H1 (cell line): ENCODE results near the gene C2orf42. TPM values are rescaled to one million over a fixed set of nuclear protein-coding genes. Genes with fewer than 3 reads are reported as not detected.

Experiments
- ATF2 ChIP-seq: IDR thresholded peaks from 2 replicates; pipeline ENCODE4 v1.6.1; 2012; ENCODE audit warnings: low read length, inconsistent platforms
- BCL11A ChIP-seq, 2 experiments: IDR thresholded peaks; one replicate each; pipeline ENCODE4 v1.6.1; 2011; ENCODE audit warnings: low read depth in 2 of 2, low read length in 2 of 2, mild to moderate bottlenecking in 2 of 2
- CTCF ChIP-seq, 3 experiments: IDR thresholded peaks; 1 replicate in 2 of 3; 2 replicates in 1 of 3; pipeline versions ENCODE4 v1.5.1 to v1.6.1; 2011; ENCODE audit warnings: low read length in 3 of 3, mild to moderate bottlenecking in 3 of 3, inconsistent platforms in 2 of 3, low read depth in 1 of 3, moderate library complexity in 1 of 3; ENCODE audit not compliant: insufficient read depth in 1 of 3; ENCODE audit errors: control extremely low read depth in 1 of 3
- E2F6 ChIP-seq: IDR thresholded peaks from 2 replicates; pipeline ENCODE4 v1.6.1; 2012; ENCODE audit warnings: inconsistent platforms
- HDAC2 ChIP-seq, 2 experiments: fragments of 300-600 bp in 1 of 2; sonication (generic) in 1 of 2; IDR thresholded peaks; 2 replicates each; pipeline ENCODE4 v1.6.1; 2011 to 2012; ENCODE audit warnings: low read depth in 2 of 2, low read length in 2 of 2, mild to moderate bottlenecking in 2 of 2, moderate library complexity in 2 of 2, borderline replicate concordance in 1 of 2, inconsistent platforms in 1 of 2
- HDAC6 ChIP-seq: IDR thresholded peaks from one replicate; pipeline ENCODE4 v1.7.1; 2012; ENCODE audit warnings: low read depth, mild to moderate bottlenecking, inconsistent platforms, low read length, moderate library complexity
- KDM1A ChIP-seq: fragments of 200-600, 300-600 bp; sonication (generic); IDR thresholded peaks from 2 replicates; pipeline ENCODE4 v1.7.1; 2016; ENCODE audit warnings: mild to moderate bottlenecking, low read length, borderline replicate concordance
- MAFK ChIP-seq: IDR thresholded peaks from 2 replicates; pipeline ENCODE4 v1.6.1; 2012; ENCODE audit warnings: low read depth, mild to moderate bottlenecking, improper control_type of control experiment, low read length
- PHF8 ChIP-seq: fragments of 200-600 bp; sonication (generic); conservative IDR thresholded peaks from 2 replicates; pipeline ENCODE4 v1.7.1; 2012; ENCODE audit warnings: low read depth, mild to moderate bottlenecking, inconsistent platforms, low read length, moderate library complexity
- POLR2A ChIP-seq, 2 experiments: IDR thresholded peaks; 1 replicate in 1 of 2; 2 replicates in 1 of 2; pipeline ENCODE4 v1.6.1; 2011; ENCODE audit warnings: low read depth in 2 of 2, low read length in 2 of 2, mild to moderate bottlenecking in 2 of 2; ENCODE audit errors: control extremely low read depth in 1 of 2
- RFX5 ChIP-seq: IDR thresholded peaks from 2 replicates; pipeline ENCODE4 v1.6.1; 2011; ENCODE audit warnings: low read depth, low read length, improper control_type of control experiment, borderline replicate concordance
- SAP30 ChIP-seq: fragments of 300-600 bp; sonication (generic); IDR thresholded peaks from 2 replicates; pipeline ENCODE4 v1.7.1; 2012; ENCODE audit warnings: low read length, moderate library complexity, mild to moderate bottlenecking, inconsistent platforms; ENCODE audit not compliant: insufficient read depth, insufficient replicate concordance
- SIRT6 ChIP-seq: IDR thresholded peaks from one replicate; pipeline ENCODE4 v1.7.1; 2012; ENCODE audit warnings: low read length, inconsistent platforms
- SP4 ChIP-seq: IDR thresholded peaks from 2 replicates; pipeline ENCODE4 v1.6.1; 2012; ENCODE audit warnings: low read length, inconsistent platforms
- SRF ChIP-seq: IDR thresholded peaks from 2 replicates; pipeline ENCODE4 v1.6.1; 2011; ENCODE audit warnings: mild to moderate bottlenecking, low read depth, low read length, moderate library complexity
- SUZ12 ChIP-seq: fragments of 200-600 bp; sonication (generic); IDR thresholded peaks from 2 replicates; pipeline ENCODE4 v1.6.1; 2012; ENCODE audit warnings: mild to moderate bottlenecking, inconsistent platforms, low read length, moderate library complexity, mixed read lengths
- TAF1 ChIP-seq: IDR thresholded peaks from 2 replicates; pipeline ENCODE4 v1.6.1; 2011; ENCODE audit warnings: mild to moderate bottlenecking, low read depth, low read length
- TEAD4 ChIP-seq: IDR thresholded peaks from 2 replicates; pipeline ENCODE4 v1.6.1; 2012; ENCODE audit warnings: low read depth, low read length, inconsistent platforms, mixed read lengths
- ZNF274 ChIP-seq: IDR thresholded peaks from 2 replicates; pipeline ENCODE4 v1.7.0; 2012; ENCODE audit warnings: low read length, borderline replicate concordance; ENCODE audit errors: extremely low read depth
- polyA plus RNA-seq, 7 experiments: library from polyadenylated mRNA; depleted of rRNA in 3 of 7; stranded (reverse) in 5 of 7; unstranded in 2 of 7; fragments of >200 nt in 5 of 7; fragments of 200-250 nt in 2 of 7; gene quantifications; 1 replicate in 5 of 7; 2 replicates in 1 of 7; 4 replicates in 1 of 7; pipeline versions ENCODE4 v1.2.1 to v1.2.3, GENCODE V29; 2011 to 2013; ENCODE audit warnings: missing spikeins in 2 of 7, mixed read lengths in 2 of 7
- total RNA-seq: library from RNA; stranded (reverse); fragmentation: NEBNext Ultra II Directional; extraction: Animal tissue kit (Norgen Biotek cat#: 25700); gene quantifications from 2 replicates; pipeline ENCODE4 v1.2.1, GENCODE V29; 2021

The C2orf42 gene
- total and polyA plus RNA-seq, 2 of the 8 experiments (the other 6 are each of a cell fraction or from before 2014, with no cell fraction given): 3.9 to 10.7 TPM

- TF ChIP-seq CTCF (IDR thresholded peaks at IDR 0.05; ENCODE audit: control extremely low read depth in 1 of 3, insufficient read depth in 1 of 3, low read depth in 1 of 3, low read length in 3 of 3) (peak; percentile 93 to 96 (median 94)), HDAC2 (IDR thresholded peaks at IDR 0.05; ENCODE audit: borderline replicate concordance in 1 of 2, low read depth in 2 of 2, low read length in 2 of 2) (peak; percentile 5 to 84; a peak in 2 of 4 replicates), SIRT6 (no peak), ATF2 (peak; percentile 99), MAFK (no peak), TAF1 (peak; percentile 92), SRF (peak; percentile 62), SAP30 (no peak), SP4 (peak; percentile 85), KDM1A (no peak), POLR2A (IDR thresholded peaks at IDR 0.05; ENCODE audit: control extremely low read depth in 1 of 2, low read depth in 2 of 2, low read length in 2 of 2) (peak in 1 of 2 experiments; percentile 42; a peak in 1 of 3 replicates), TEAD4 (no peak), RFX5 (peak; percentile 23; the same call in 1 of the 2 replicates), SUZ12 (no peak), BCL11A (IDR thresholded peaks at IDR 0.05; ENCODE audit: low read depth in 2 of 2, low read length in 2 of 2) (no peak), E2F6 (peak; percentile 82), ZNF274 (no peak), PHF8 (no peak; the same call in 1 of the 2 replicates), HDAC6 (no peak)
Measured at GRCh38 chr2:70142590-70143313, 48.1 kb downstream of the C2orf42 start (continued).
